A549 (cell line): Measurements from ENCODE around the gene KRTAP9-7. TPM values are rescaled to one million over a fixed set of nuclear protein-coding genes. Genes with fewer than 3 reads are reported as not detected.

Source experiments
- ATAC-seq, 2 experiments: fragments of 200-7000 bp in 1 of 2; fragments of >200 bp in 1 of 2; cut with Nextera tagmentation in 1 of 2; cut with Tn5 transposase in 1 of 2; 3 replicates each; pipeline versions ENCODE4 v1.8.0 to v1.9.1; 2018 to 2020; ENCODE audit warnings: mild to moderate bottlenecking in 1 of 2, moderate library complexity in 1 of 2
- CTCF ChIA-PET: fragments of 300-600 bp; sonication (Branson Sonifier 250); formaldehyde crosslinking; extraction: SDS; loops from one replicate; lab custom pipeline; 2021; ENCODE audit warnings: antibody characterized with exemption, inconsistent platforms; lab: Yijun Ruan, JAX
- POLR2A ChIA-PET: fragments of 350-600 bp; formaldehyde crosslinking; extraction: SDS; loops from one replicate; lab custom pipeline; 2021; ENCODE audit warnings: antibody characterized with exemption, inconsistent platforms; lab: Yijun Ruan, JAX
- DNase-seq, 2 experiments: peaks; one replicate each; pipeline versions ENCODE4 v3.0.0 to v3.0.0-alpha.2; 2011 to 2016; ENCODE audit warnings: low read depth in 1 of 2, low spot score in 1 of 2
- FAIRE-seq: peaks from 2 replicates; lab custom pipeline; 2011; peaks lifted over from hg19 to GRCh38; lab: Jason Lieb, UNC
- H3K27ac ChIP-seq, 2 experiments: fragments of >200 bp; sonication (Bioruptor Twin); formaldehyde crosslinking; 3 replicates each; pipeline ENCODE4 v1.5.1; 2016 to 2017
- H3K4me1 ChIP-seq: fragments of >200 bp; sonication (Bioruptor Twin); formaldehyde crosslinking; 3 replicates; pipeline ENCODE4 v1.6.1; 2016
- H3K4me2 ChIP-seq: fragments of >200 bp; sonication (Bioruptor Twin); formaldehyde crosslinking; 3 replicates; pipeline ENCODE4 v1.6.1; 2016
- H3K4me3 ChIP-seq: fragments of >200 bp; sonication (Bioruptor Twin); formaldehyde crosslinking; 3 replicates; pipeline ENCODE4 v1.5.1; 2016
- H3K9me3 ChIP-seq: fragments of >200 bp; sonication (Bioruptor Twin); formaldehyde crosslinking; 3 replicates; pipeline ENCODE4 v1.6.1; 2016
- BHLHE40 ChIP-seq: IDR thresholded peaks from 2 replicates; pipeline ENCODE4 v1.6.1; 2012; ENCODE audit warnings: low read depth, low read length, inconsistent platforms
- CTCF ChIP-seq: fragments of >200 bp; sonication (Bioruptor Twin); formaldehyde crosslinking; IDR thresholded peaks from 3 replicates; pipeline ENCODE4 v1.5.1; 2016
- E2F6 ChIP-seq: IDR thresholded peaks from 2 replicates; pipeline ENCODE4 v1.6.1; 2012; ENCODE audit warnings: low read depth, borderline replicate concordance
- EHF ChIP-seq: fragments of 250-450 bp; sonication (Bioruptor Pico); IDR thresholded peaks from 2 replicates; pipeline ENCODE4 v1.5.0; 2020; ENCODE audit warnings: mild to moderate bottlenecking
- ESRRA ChIP-seq: fragments of 150-350 bp; IDR thresholded peaks from 2 replicates; pipeline ENCODE4 v1.6.1; 2014; ENCODE audit warnings: mild to moderate bottlenecking, low read length, borderline replicate concordance
- HDAC2 ChIP-seq: fragments of 200-600 bp; sonication (generic); IDR thresholded peaks from 2 replicates; pipeline ENCODE4 v1.6.1; 2016
- HMGXB4 ChIP-seq: fragments of 250-450 bp; sonication (Bioruptor Pico); IDR thresholded peaks from 2 replicates; pipeline ENCODE4 v1.5.0; 2021; ENCODE audit warnings: mild to moderate bottlenecking, moderate library complexity, borderline replicate concordance
- HOXB13 ChIP-seq: fragments of 250-450 bp; sonication (Bioruptor Pico); IDR thresholded peaks from 2 replicates; pipeline ENCODE4 v1.5.0; 2020; ENCODE audit warnings: low read depth, mild to moderate bottlenecking, moderate library complexity
- HOXB5 ChIP-seq: fragments of 250-450 bp; sonication (Bioruptor Pico); IDR thresholded peaks from 2 replicates; pipeline ENCODE4 v1.5.0; 2020; ENCODE audit warnings: mild to moderate bottlenecking, moderate library complexity
- MAFK ChIP-seq: fragments of 450-650 bp; IDR thresholded peaks from 2 replicates; pipeline ENCODE4 v1.6.1; 2014; ENCODE audit not compliant: partially characterized antibody
- MAX ChIP-seq: IDR thresholded peaks from 2 replicates; pipeline ENCODE4 v1.6.1; 2012
- NFE2L2 ChIP-seq: fragments of 150-350 bp; conservative IDR thresholded peaks from 2 replicates; pipeline ENCODE4 v1.6.1; 2014; ENCODE audit warnings: low read length
- NPAS2 ChIP-seq: fragments of 250-450 bp; sonication (Bioruptor Pico); IDR thresholded peaks from 2 replicates; pipeline ENCODE4 v1.8.0; 2022; ENCODE audit warnings: mild to moderate bottlenecking, moderate library complexity, borderline replicate concordance
- PHF8 ChIP-seq: fragments of 200-600 bp; sonication (generic); IDR thresholded peaks from 2 replicates; pipeline ENCODE4 v1.6.1; 2016; ENCODE audit warnings: low read depth, mild to moderate bottlenecking, antibody characterized with exemption, moderate library complexity, borderline replicate concordance
- RCOR1 ChIP-seq: fragments of 150-350 bp; IDR thresholded peaks from 2 replicates; pipeline ENCODE4 v1.6.1; 2014; ENCODE audit warnings: antibody characterized with exemption, low read length, low read depth
- TFCP2L1 ChIP-seq: fragments of 250-450 bp; sonication (Bioruptor Pico); IDR thresholded peaks from 2 replicates; pipeline ENCODE4 v1.5.0; 2021; ENCODE audit warnings: mild to moderate bottlenecking
- TP53 ChIP-seq: fragments of 250-450 bp; sonication (Bioruptor Pico); IDR thresholded peaks from 2 replicates; pipeline ENCODE4 v1.5.0; 2021; ENCODE audit warnings: mild to moderate bottlenecking, moderate library complexity
- WGBS: methylation state at CpG from one replicate; pipeline ENCODE4 v1.1.6; 2017; ENCODE audit errors: missing lambda C conversion rate; 5-methylcytosine and 5-hydroxymethylcytosine counted together
- polyA plus RNA-seq, 4 experiments: library from polyadenylated mRNA; depleted of rRNA in 3 of 4; stranded (reverse); fragments of >200 nt; fragmentation: RNase III in 1 of 4; extraction: RNeasy Plus Mini Kit Qiagen cat#74134 plus additional on column Dnase treatment in 1 of 4; gene quantifications; 2 replicates in 3 of 4; 3 replicates in 1 of 4; pipeline ENCODE4 v1.2.3, GENCODE V29; 2011 to 2017

Gene KRTAP9-7
- polyA plus RNA-seq, 2 of the 4 experiments (the other 2 are of a cell fraction) = not detected

- DNase-seq (peak in 1 of 2 experiments; percentile 18), FAIRE-seq (no peak), ATAC-seq (no peak)
- 52% methylated on average over 3 of the region's 3 CpGs for WGBS
- Histone ChIP-seq H3K27ac (0 out of 6 replicates have a peak overlapping the region, but pooled peaks of 1 of the 2 experiments have one; percentile 14), H3K4me3 (no peak overlapping the region), H3K4me2 (peak overlapping the region; percentile 38), H3K9me3 (no peaks in the 10 kb centered on the region), H3K4me1 (peaks cover 20% of the 10 kb centered on the region)
- ChIA-PET CTCF (interaction anchor here (1.6 kb wide), 1 partner anchor 35 kb away, joined by 3 read pairs; no protein-coding TSS in a partner anchor), POLR2A (no interaction called here)
- TF ChIP-seq MAFK = peak; percentile 56
- no peak for TF ChIP-seq PHF8
- TF ChIP-seq E2F6 = no peak
- TF ChIP-seq CTCF = no peak
- no peak for TF ChIP-seq NPAS2
- no peak for TF ChIP-seq HOXB5 (CRISPR knock-in tag)
Observed at GRCh38 chr17:41287050-41287449, 11.6 kb downstream of the KRTAP9-7 start.

GRCh38 chr17:41294016-41294415, 18.5 kb downstream of the KRTAP9-7 start:
- TF ChIP-seq ESRRA (no peak), HOXB13 (no peak), BHLHE40 (no peak), MAX (no peak)
- POLR2A ChIA-PET = no interaction called here
- ATAC-seq = no peak
- H3K9me3 ChIP-seq = no peaks in the 10 kb centered on the region
- DNase-seq = no peak
- no peak overlapping the region for H3K27ac ChIP-seq
- H3K4me1 ChIP-seq = no peaks in the 10 kb centered on the region
- WGBS = 54% methylated on average over 1 of the region's 1 CpG
- no peak overlapping the region for H3K4me2 ChIP-seq
- CTCF ChIA-PET = interaction anchor here (0.9 to 1.5 kb wide), 2 partner anchors 19 to 29 kb away, joined by 3 to 4 read pairs; no protein-coding TSS in a partner anchor
- no peak for FAIRE-seq
- no peak overlapping the region for H3K4me3 ChIP-seq

- no peak for DNase-seq
- ATAC-seq = no peak
- WGBS = 96% methylated on average over 1 of the region's 1 CpG
- no peaks in the 10 kb centered on the region for H3K9me3 ChIP-seq
- ChIA-PET CTCF (no interaction called here), POLR2A (no interaction called here)
- FAIRE-seq = no peak
- H3K27ac ChIP-seq = no peak overlapping the region
- H3K4me2 ChIP-seq = no peak overlapping the region
- H3K4me3 ChIP-seq = no peak overlapping the region
- TF ChIP-seq NPAS2 (no peak), NFE2L2 (no peak), HOXB5 (CRISPR knock-in tag) (no peak), HDAC2 (no peak), RCOR1 (no peak), EHF (CRISPR knock-in tag) (no peak), TP53 (no peak), BHLHE40 (no peak), TFCP2L1 (CRISPR knock-in tag) (no peak), HMGXB4 (no peak)
- H3K4me1 ChIP-seq = no peaks in the 10 kb centered on the region
Observed at GRCh38 chr17:41296846-41297245, 21.3 kb downstream of the KRTAP9-7 start.
